H1 (cell line): ENCODE results near the gene MAP4K4. TPM values are rescaled to one million over a fixed set of nuclear protein-coding genes. Genes with fewer than 3 reads are reported as not detected.

Source experiments
- CTCF ChIA-PET: fragments of 300-600 bp; sonication (Branson Sonifier 250); formaldehyde crosslinking; loops from one replicate; lab custom pipeline; 2021; ENCODE audit not compliant: partially characterized antibody; lab: Charles Lee
- POLR2A ChIA-PET: fragments of 300-600 bp; sonication (Branson Sonifier 250); formaldehyde crosslinking; loops from one replicate; lab custom pipeline; 2021; ENCODE audit warnings: inconsistent platforms; ENCODE audit not compliant: partially characterized antibody; lab: Charles Lee
- DNase-seq, 2 experiments: peaks; one replicate each; pipeline versions ENCODE4 v3.0.0 to v3.0.0-alpha.2; 2010 to 2022; ENCODE audit warnings: low spot score in 2 of 2, low read depth in 1 of 2, mixed read lengths in 1 of 2
- FAIRE-seq: peaks from 2 replicates; lab custom pipeline; 2011; peaks lifted over from hg19 to GRCh38; lab: Jason Lieb, UNC
- H2AFZ ChIP-seq: 2 replicates; pipeline ENCODE4 v1.8.1; 2012; ENCODE audit warnings: low read length, inconsistent platforms
- H2AK5ac ChIP-seq: 2 replicates; pipeline ENCODE4 v1.6.1; 2013; ENCODE audit warnings: low read depth, low read length
- H2BK120ac ChIP-seq: replicated peaks from 2 replicates; pipeline ENCODE3; 2013; ENCODE audit warnings: low read depth, low read length, inconsistent platforms
- H2BK12ac ChIP-seq: 2 replicates; pipeline ENCODE4 v1.6.1; 2013; ENCODE audit warnings: low read depth, low read length
- H2BK15ac ChIP-seq: 2 replicates; pipeline ENCODE4 v1.6.1; 2013; ENCODE audit warnings: low read length
- H2BK20ac ChIP-seq: 2 replicates; pipeline ENCODE4 v1.6.1; 2013; ENCODE audit warnings: low read length
- H2BK5ac ChIP-seq: 2 replicates; pipeline ENCODE4 v1.6.1; 2013; ENCODE audit warnings: low read depth, low read length
- H3K14ac ChIP-seq: 2 replicates; pipeline ENCODE4 v1.6.1; 2013; ENCODE audit warnings: inconsistent platforms; ENCODE audit not compliant: insufficient read length
- H3K18ac ChIP-seq: 2 replicates; pipeline ENCODE4 v1.6.1; 2013; ENCODE audit warnings: low read length; ENCODE audit errors: extremely low read depth
- H3K23ac ChIP-seq: 2 replicates; pipeline ENCODE4 v1.6.1; 2013; ENCODE audit warnings: inconsistent platforms; ENCODE audit not compliant: insufficient read length
- H3K23me2 ChIP-seq: 2 replicates; pipeline ENCODE4 v1.6.1; 2013; ENCODE audit warnings: low read depth, low read length
- H3K27ac ChIP-seq: 2 replicates; pipeline ENCODE4 v1.6.1; 2011; ENCODE audit warnings: low read depth, low read length, inconsistent platforms
- H3K27me3 ChIP-seq, 4 experiments: replicated peaks in 1 of 4; 1 replicate in 1 of 4; 2 replicates in 3 of 4; pipeline versions ENCODE4 v1.6.1 to v1.8.1; 2011 to 2013; ENCODE audit warnings: low read length in 3 of 4, mild to moderate bottlenecking in 3 of 4, inconsistent platforms in 2 of 4, mixed read lengths in 2 of 4, moderate library complexity in 1 of 4; ENCODE audit not compliant: control insufficient read depth in 3 of 4, insufficient read depth in 3 of 4; ENCODE audit errors: extremely low read depth in 1 of 4
- H3K36me3 ChIP-seq, 4 experiments: 2 replicates each; pipeline versions ENCODE4 v1.6.1 to v1.8.1; 2011 to 2013; ENCODE audit warnings: mild to moderate bottlenecking in 4 of 4, low read length in 3 of 4, moderate library complexity in 2 of 4, control low read depth in 1 of 4, inconsistent platforms in 1 of 4; ENCODE audit not compliant: insufficient read depth in 4 of 4, control insufficient read depth in 2 of 4
- H3K4ac ChIP-seq: replicated peaks from 2 replicates; pipeline ENCODE3; 2013; ENCODE audit warnings: low read length, low read depth, mixed read lengths, inconsistent platforms; ENCODE audit not compliant: insufficient read length
- H3K4me1 ChIP-seq, 4 experiments: replicated peaks in 1 of 4; 1 replicate in 1 of 4; 2 replicates in 3 of 4; pipeline versions ENCODE4 v1.6.1 to v1.8.1; 2011 to 2013; ENCODE audit warnings: low read length in 3 of 4, inconsistent platforms in 2 of 4, mixed read lengths in 1 of 4; ENCODE audit not compliant: insufficient read depth in 4 of 4, control insufficient read depth in 3 of 4
- H3K4me2 ChIP-seq, 2 experiments: 2 replicates each; pipeline versions ENCODE4 v1.6.1 to v1.8.1; 2011 to 2013; ENCODE audit warnings: low read depth in 2 of 2, low read length in 2 of 2, control low read depth in 1 of 2, inconsistent platforms in 1 of 2, mild to moderate bottlenecking in 1 of 2; ENCODE audit not compliant: insufficient read depth in 1 of 2
- H3K4me3 ChIP-seq, 4 experiments: fragments of 200-600, 300-600 bp in 1 of 4; sonication (generic), shearing (Covaris generic), sonication (Bioruptor Twin) in 1 of 4; 2 replicates each; pipeline versions ENCODE4 v1.5.1 to v1.8.1; 2011 to 2016; ENCODE audit warnings: low read length in 4 of 4, low read depth in 3 of 4, control low read depth in 2 of 4, inconsistent platforms in 2 of 4, mild to moderate bottlenecking in 2 of 4, mixed read lengths in 1 of 4, moderate library complexity in 1 of 4; ENCODE audit not compliant: insufficient read depth in 2 of 4; ENCODE audit errors: extremely low read depth in 1 of 4
- H3K56ac ChIP-seq: replicated peaks from 2 replicates; pipeline ENCODE3; 2013; ENCODE audit warnings: low read depth, mild to moderate bottlenecking, mixed read lengths, low read length, inconsistent platforms; ENCODE audit not compliant: insufficient read length
- H3K79me1 ChIP-seq: 2 replicates; pipeline ENCODE4 v1.6.1; 2013; ENCODE audit warnings: low read depth, low read length, control low read depth
- H3K79me2 ChIP-seq, 2 experiments: 2 replicates each; pipeline versions ENCODE4 v1.6.1 to v1.8.1; 2012 to 2013; ENCODE audit warnings: low read length in 2 of 2, mild to moderate bottlenecking in 2 of 2, inconsistent platforms in 1 of 2; ENCODE audit not compliant: insufficient read depth in 2 of 2, control insufficient read depth in 1 of 2
- H3K9ac ChIP-seq, 4 experiments: replicated peaks in 1 of 4; 1 replicate in 1 of 4; 2 replicates in 3 of 4; pipeline versions ENCODE4 v1.6.1 to v1.8.1; 2011 to 2013; ENCODE audit warnings: low read depth in 3 of 4, low read length in 3 of 4, control low read depth in 2 of 4, mild to moderate bottlenecking in 2 of 4, moderate library complexity in 2 of 4, inconsistent platforms in 1 of 4; ENCODE audit errors: extremely low read depth in 1 of 4
- H3K9me3 ChIP-seq, 2 experiments: 2 replicates each; pipeline versions ENCODE4 v1.6.1 to v1.8.1; 2012 to 2013; ENCODE audit warnings: mild to moderate bottlenecking in 2 of 2, moderate library complexity in 2 of 2, control low read depth in 1 of 2, inconsistent platforms in 1 of 2, low read depth in 1 of 2, low read length in 1 of 2, mixed read lengths in 1 of 2; ENCODE audit not compliant: insufficient read depth in 2 of 2
- H4K20me1 ChIP-seq, 2 experiments: replicated peaks in 1 of 2; 2 replicates each; pipeline versions ENCODE3 to v1.8.1; 2011 to 2013; ENCODE audit warnings: inconsistent platforms in 2 of 2, low read length in 2 of 2, mild to moderate bottlenecking in 1 of 2; ENCODE audit not compliant: insufficient read depth in 2 of 2, control insufficient read depth in 1 of 2
- H4K5ac ChIP-seq: 2 replicates; pipeline ENCODE4 v1.6.1; 2013; ENCODE audit warnings: low read length, low read depth, mixed read lengths, inconsistent platforms; ENCODE audit not compliant: insufficient read length
- H4K8ac ChIP-seq: 2 replicates; pipeline ENCODE4 v1.8.0; 2013; ENCODE audit warnings: mild to moderate bottlenecking, moderate library complexity, low read length, inconsistent platforms; ENCODE audit not compliant: insufficient read depth; ENCODE audit errors: extremely low read depth
- H4K91ac ChIP-seq: replicated peaks from 2 replicates; pipeline ENCODE3; 2013; ENCODE audit warnings: low read length, mixed read lengths, inconsistent platforms; ENCODE audit not compliant: insufficient read length
- CBX8 ChIP-seq: fragments of 300-800, 300-1000 bp; sonication (generic); IDR thresholded peaks from 2 replicates; pipeline ENCODE4 v1.7.1; 2016; ENCODE audit warnings: low read depth, low read length, borderline replicate concordance
- PHF8 ChIP-seq: fragments of 200-600 bp; sonication (generic); conservative IDR thresholded peaks from 2 replicates; pipeline ENCODE4 v1.7.1; 2012; ENCODE audit warnings: low read depth, mild to moderate bottlenecking, inconsistent platforms, low read length, moderate library complexity
- TAF1 ChIP-seq: IDR thresholded peaks from 2 replicates; pipeline ENCODE4 v1.6.1; 2011; ENCODE audit warnings: mild to moderate bottlenecking, low read depth, low read length
- WGBS, 2 experiments: shearing (Covaris generic) in 1 of 2; methylation state at CpG; one replicate each; pipeline versions ENCODE4 v1.1.6 to v1.1.7; 2013 to 2015; ENCODE audit warnings: low lambda C conversion rate in 2 of 2, mixed read lengths in 2 of 2, inconsistent platforms in 1 of 2, low coverage in 1 of 2, missing lambda C conversion rate in 1 of 2; ENCODE audit not compliant: insufficient replicate concordance in 2 of 2, insufficient coverage in 1 of 2, insufficient read length in 1 of 2; ENCODE audit errors: extremely low coverage in 1 of 2, missing lambda C conversion rate in 1 of 2; 5-methylcytosine and 5-hydroxymethylcytosine counted together
- polyA plus RNA-seq, 7 experiments: library from polyadenylated mRNA; depleted of rRNA in 3 of 7; stranded (reverse) in 5 of 7; unstranded in 2 of 7; fragments of >200 nt in 5 of 7; fragments of 200-250 nt in 2 of 7; gene quantifications; 1 replicate in 5 of 7; 2 replicates in 1 of 7; 4 replicates in 1 of 7; pipeline versions ENCODE4 v1.2.1 to v1.2.3, GENCODE V29; 2011 to 2013; ENCODE audit warnings: missing spikeins in 2 of 7, mixed read lengths in 2 of 7
- total RNA-seq: library from RNA; stranded (reverse); fragmentation: NEBNext Ultra II Directional; extraction: Animal tissue kit (Norgen Biotek cat#: 25700); gene quantifications from 2 replicates; pipeline ENCODE4 v1.2.1, GENCODE V29; 2021

Gene MAP4K4
- total and polyA plus RNA-seq, 2 of the 8 experiments (the other 6 are each of a cell fraction or from before 2014, with no cell fraction given) = 53.2 to 138 TPM

- DNase-seq = no peak
- H3K18ac ChIP-seq = no peak overlapping the region
- no peak for FAIRE-seq
- H4K91ac ChIP-seq = no peak overlapping the region
- no peak overlapping the region for H2AK5ac ChIP-seq
- H3K9me3 ChIP-seq = peaks cover 20 to 22% of the 10 kb centered on the region in 2 experiments; a peak in 3 of 4 replicates
- no peak overlapping the region for H3K56ac ChIP-seq
- H3K23me2 ChIP-seq = no peaks in the 10 kb centered on the region
- H4K20me1 ChIP-seq = no peaks in the 10 kb centered on the region
- no peak overlapping the region for H3K4me2 ChIP-seq
- H3K27ac ChIP-seq = no peak overlapping the region
- TF ChIP-seq TAF1 (no peak), PHF8 (no peak), CBX8 (no peak)
- TF ChIP-seq, all 59 proteins: peak for 0
- no peak overlapping the region for H4K8ac ChIP-seq
- ChIA-PET POLR2A (no interaction called here), CTCF (interaction anchor here (0.9 to 1.4 kb wide), 2 partner anchors 46 to 47 kb away, joined by 3 to 5 read pairs; no protein-coding TSS in a partner anchor)
- whole genome bisulfite sequencing, 2 experiments = 75% methylated on average over 4 of the region's 4 CpGs; no CpG with 5 or more reads in 1 of the 2 experiments
- no peak overlapping the region for H3K4me3 ChIP-seq
- H3K4ac ChIP-seq = no peak overlapping the region
- H2BK12ac ChIP-seq = no peak overlapping the region
- H3K79me1 ChIP-seq = no peaks in the 10 kb centered on the region
- H3K36me3 ChIP-seq = no peaks in the 10 kb centered on the region
- H3K9ac ChIP-seq = no peak overlapping the region
- no peak overlapping the region for H4K5ac ChIP-seq
- no peak overlapping the region for H3K14ac ChIP-seq
- H2BK20ac ChIP-seq = no peak overlapping the region
- H2AFZ ChIP-seq = no peak overlapping the region
- H2BK120ac ChIP-seq = no peak overlapping the region
- no peak overlapping the region for H2BK5ac ChIP-seq
- H3K79me2 ChIP-seq = no peaks in the 10 kb centered on the region
- H2BK15ac ChIP-seq = no peak overlapping the region
- no peak overlapping the region for H3K23ac ChIP-seq
- peaks cover 0 to 4% (median 0%) of the 10 kb centered on the region in 4 experiments; a peak in 1 of 7 replicates for H3K4me1 ChIP-seq
- no peaks in the 10 kb centered on the region for H3K27me3 ChIP-seq
Measured at GRCh38 chr2:101930847-101931246, 233.3 kb downstream of the MAP4K4 start.
